Body of pancreas (tissue), 4 donors: ENCODE results near the gene THAP2.

ENCODE experiments used
- CTCF ChIP-seq, 7 experiments: fragments of 450-650 bp in 4 of 7; fragments of 200-600 bp in 3 of 7; sonication (generic) in 3 of 7; IDR thresholded peaks; one replicate each; pipeline ENCODE4 v1.5.1; 2016 to 2019; ENCODE audit warnings: antibody characterized with exemption in 7 of 7
- POLR2A ChIP-seq, 3 donors: fragments of 450-650 bp; IDR thresholded peaks; one replicate each; pipeline ENCODE4 v1.6.1; 2016; ENCODE audit warnings: antibody characterized with exemption in 3 of 3, mild to moderate bottlenecking in 2 of 3

- TF ChIP-seq CTCF (IDR thresholded peaks at IDR 0.05) (no peak), POLR2A (IDR thresholded peaks at IDR 0.05) (no peak)
Observed at GRCh38 chr12:71684081-71684480, 20.0 kb downstream of the THAP2 start.
